Ishikawa (cell line): Measurements from ENCODE around the gene NPAS4.

ENCODE experiments used
- CEBPB ChIP-seq: IDR thresholded peaks from 2 replicates; pipeline ENCODE4 v1.6.1; 2012
- CREB1 ChIP-seq: IDR thresholded peaks from 2 replicates; pipeline ENCODE4 v1.6.1; 2012; ENCODE audit warnings: low read depth
- EGR1 ChIP-seq: IDR thresholded peaks from 2 replicates; pipeline ENCODE4 v1.6.1; 2012
- EP300 ChIP-seq: IDR thresholded peaks from 2 replicates; pipeline ENCODE4 v1.6.1; 2012; ENCODE audit warnings: borderline replicate concordance
- FOXM1 ChIP-seq: IDR thresholded peaks from 2 replicates; pipeline ENCODE4 v1.6.1; 2012; ENCODE audit warnings: low read depth, borderline replicate concordance
- NFIC ChIP-seq: IDR thresholded peaks from 2 replicates; pipeline ENCODE4 v1.6.1; 2012
- RAD21 ChIP-seq: IDR thresholded peaks from 2 replicates; pipeline ENCODE4 v1.6.1; 2012; ENCODE audit warnings: low read depth
- TAF1 ChIP-seq: IDR thresholded peaks from 2 replicates; pipeline ENCODE4 v1.6.1; 2012; ENCODE audit warnings: low read depth, mild to moderate bottlenecking
- TCF12 ChIP-seq: IDR thresholded peaks from 2 replicates; pipeline ENCODE4 v1.6.1; 2012; ENCODE audit warnings: low read depth
- TEAD4 ChIP-seq: IDR thresholded peaks from 2 replicates; pipeline ENCODE4 v1.6.1; 2012
- YY1 ChIP-seq: IDR thresholded peaks from 2 replicates; pipeline ENCODE4 v1.6.1; 2012; ENCODE audit warnings: low read depth
- ZBTB7A ChIP-seq: IDR thresholded peaks from 2 replicates; pipeline ENCODE4 v1.6.1; 2012; ENCODE audit warnings: low read depth
- TF ChIP-seq, protein P1 (sequence below): IDR thresholded peaks from 2 replicates; pipeline ENCODE4 v1.6.1; 2012
- TF ChIP-seq, protein P2 (sequence below): IDR thresholded peaks from 2 replicates; pipeline ENCODE4 v1.6.1; 2012
- TF ChIP-seq, protein P3 (sequence below): IDR thresholded peaks from 2 replicates; pipeline ENCODE4 v1.6.1; 2012; ENCODE audit warnings: low read depth, mild to moderate bottlenecking

NPAS4 gene

DNA sequence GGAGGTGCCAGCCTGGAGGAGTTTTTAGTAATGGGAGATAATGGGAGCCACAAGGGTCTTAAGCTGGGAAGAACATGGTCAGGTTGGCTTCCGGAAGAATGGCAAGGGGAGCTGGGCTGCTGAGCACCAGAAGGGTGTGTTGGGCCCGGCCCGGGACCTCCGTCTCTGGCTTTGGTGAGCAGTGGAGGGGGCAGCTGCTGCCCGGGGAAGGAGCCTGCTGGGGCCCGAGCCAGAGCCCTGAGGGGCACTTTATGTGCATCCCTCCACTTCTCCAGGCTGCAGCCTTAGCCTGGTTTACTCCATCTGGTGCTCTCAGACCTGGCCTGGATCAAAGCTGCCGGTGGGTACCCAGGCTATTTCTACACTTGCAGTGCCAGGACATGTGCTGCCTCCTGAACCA is 8.7 kb upstream of the NPAS4 start:
- TF ChIP-seq CREB1: no peak
- no peak for TF ChIP-seq TEAD4
- no peak for TF ChIP-seq NFIC
- TF ChIP-seq YY1: no peak
- TF ChIP-seq EGR1: no peak
- TF ChIP-seq ZBTB7A: no peak
- TF ChIP-seq TAF1: no peak
- no peak for TF ChIP-seq EP300
- TF ChIP-seq, protein P1, sequence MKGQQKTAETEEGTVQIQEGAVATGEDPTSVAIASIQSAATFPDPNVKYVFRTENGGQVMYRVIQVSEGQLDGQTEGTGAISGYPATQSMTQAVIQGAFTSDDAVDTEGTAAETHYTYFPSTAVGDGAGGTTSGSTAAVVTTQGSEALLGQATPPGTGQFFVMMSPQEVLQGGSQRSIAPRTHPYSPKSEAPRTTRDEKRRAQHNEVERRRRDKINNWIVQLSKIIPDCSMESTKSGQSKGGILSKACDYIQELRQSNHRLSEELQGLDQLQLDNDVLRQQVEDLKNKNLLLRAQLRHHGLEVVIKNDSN: no peak
- TF ChIP-seq RAD21: no peak
- TF ChIP-seq, protein P2, sequence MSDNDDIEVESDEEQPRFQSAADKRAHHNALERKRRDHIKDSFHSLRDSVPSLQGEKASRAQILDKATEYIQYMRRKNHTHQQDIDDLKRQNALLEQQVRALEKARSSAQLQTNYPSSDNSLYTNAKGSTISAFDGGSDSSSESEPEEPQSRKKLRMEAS: no peak
- no peak for TF ChIP-seq FOXM1
- TF ChIP-seq, protein P3, sequence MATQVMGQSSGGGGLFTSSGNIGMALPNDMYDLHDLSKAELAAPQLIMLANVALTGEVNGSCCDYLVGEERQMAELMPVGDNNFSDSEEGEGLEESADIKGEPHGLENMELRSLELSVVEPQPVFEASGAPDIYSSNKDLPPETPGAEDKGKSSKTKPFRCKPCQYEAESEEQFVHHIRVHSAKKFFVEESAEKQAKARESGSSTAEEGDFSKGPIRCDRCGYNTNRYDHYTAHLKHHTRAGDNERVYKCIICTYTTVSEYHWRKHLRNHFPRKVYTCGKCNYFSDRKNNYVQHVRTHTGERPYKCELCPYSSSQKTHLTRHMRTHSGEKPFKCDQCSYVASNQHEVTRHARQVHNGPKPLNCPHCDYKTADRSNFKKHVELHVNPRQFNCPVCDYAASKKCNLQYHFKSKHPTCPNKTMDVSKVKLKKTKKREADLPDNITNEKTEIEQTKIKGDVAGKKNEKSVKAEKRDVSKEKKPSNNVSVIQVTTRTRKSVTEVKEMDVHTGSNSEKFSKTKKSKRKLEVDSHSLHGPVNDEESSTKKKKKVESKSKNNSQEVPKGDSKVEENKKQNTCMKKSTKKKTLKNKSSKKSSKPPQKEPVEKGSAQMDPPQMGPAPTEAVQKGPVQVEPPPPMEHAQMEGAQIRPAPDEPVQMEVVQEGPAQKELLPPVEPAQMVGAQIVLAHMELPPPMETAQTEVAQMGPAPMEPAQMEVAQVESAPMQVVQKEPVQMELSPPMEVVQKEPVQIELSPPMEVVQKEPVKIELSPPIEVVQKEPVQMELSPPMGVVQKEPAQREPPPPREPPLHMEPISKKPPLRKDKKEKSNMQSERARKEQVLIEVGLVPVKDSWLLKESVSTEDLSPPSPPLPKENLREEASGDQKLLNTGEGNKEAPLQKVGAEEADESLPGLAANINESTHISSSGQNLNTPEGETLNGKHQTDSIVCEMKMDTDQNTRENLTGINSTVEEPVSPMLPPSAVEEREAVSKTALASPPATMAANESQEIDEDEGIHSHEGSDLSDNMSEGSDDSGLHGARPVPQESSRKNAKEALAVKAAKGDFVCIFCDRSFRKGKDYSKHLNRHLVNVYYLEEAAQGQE: no peak
- TF ChIP-seq CEBPB: no peak
- TF ChIP-seq TCF12: no peak

DNA sequence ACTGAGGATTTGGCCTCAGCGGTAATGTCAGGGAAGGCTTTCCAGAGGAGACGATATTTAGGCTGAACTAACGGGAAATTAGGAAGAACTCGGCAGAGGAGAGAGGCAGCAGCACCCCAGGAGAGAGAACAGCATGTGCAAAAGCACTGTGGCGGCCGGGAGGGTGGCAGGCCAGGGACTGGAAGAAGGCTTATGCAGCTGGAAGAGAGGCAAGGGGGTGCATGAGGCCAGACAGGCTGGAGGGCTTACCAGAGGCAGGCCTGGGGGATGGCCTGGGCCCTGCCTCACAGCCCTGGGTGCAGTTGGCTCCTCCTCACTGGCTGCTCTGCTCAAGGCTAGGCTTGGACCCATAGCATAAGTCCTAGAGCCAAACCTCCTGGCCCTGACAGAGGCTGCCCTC is 7.7 kb upstream of the NPAS4 start:
- TF ChIP-seq TCF12: no peak
- TF ChIP-seq, protein P2: no peak
- TF ChIP-seq, protein P3: no peak
- no peak for TF ChIP-seq RAD21
- TF ChIP-seq YY1: no peak
- no peak for TF ChIP-seq NFIC
- TF ChIP-seq FOXM1: no peak
- no peak for TF ChIP-seq CREB1
- TF ChIP-seq TAF1: no peak
- no peak for TF ChIP-seq ZBTB7A
- TF ChIP-seq TEAD4: no peak
- no peak for TF ChIP-seq CEBPB
- TF ChIP-seq EP300: no peak
- TF ChIP-seq, protein P1: no peak
- TF ChIP-seq EGR1: no peak

DNA sequence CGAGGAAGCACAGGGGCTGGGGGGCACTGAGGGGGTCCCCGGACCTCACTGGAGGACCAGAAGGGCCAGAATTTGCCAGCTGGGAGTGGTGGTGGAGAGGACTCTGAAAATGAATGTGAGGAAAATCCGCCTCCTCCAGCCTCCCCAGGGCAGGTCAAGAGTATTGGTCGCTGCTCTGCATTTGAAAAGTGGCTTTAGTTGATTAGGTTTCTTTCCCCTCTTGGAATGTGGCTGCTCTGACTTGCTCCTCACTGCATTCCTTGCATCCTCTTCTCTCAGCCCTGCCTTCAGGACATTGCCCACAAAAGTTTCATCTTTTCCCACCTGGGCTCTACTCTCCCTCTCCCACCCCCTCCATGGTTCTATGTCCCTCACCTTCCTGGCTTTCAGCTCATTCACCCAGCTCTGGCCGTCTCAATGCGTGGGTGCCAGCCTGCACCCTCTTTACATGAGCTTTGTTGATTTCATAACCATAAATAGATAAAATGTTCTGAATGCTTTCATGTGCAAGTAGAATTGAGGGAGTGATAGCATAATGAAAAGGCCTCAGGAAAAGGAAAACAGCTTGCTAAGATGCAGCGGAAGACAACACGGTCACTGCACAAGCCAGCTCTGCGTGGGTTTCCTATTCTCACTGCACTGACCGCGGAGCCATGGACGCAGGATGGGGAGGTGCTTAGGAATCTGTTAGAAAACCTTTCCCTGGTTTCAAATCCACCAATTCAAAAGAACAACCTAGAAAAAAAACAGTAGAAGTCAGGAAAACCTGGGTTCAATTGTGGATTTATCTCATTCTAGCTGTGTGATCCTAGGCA is 6.5 kb upstream of the NPAS4 start:
- no peak for TF ChIP-seq TCF12
- no peak for TF ChIP-seq EP300
- TF ChIP-seq ZBTB7A: no peak

DNA sequence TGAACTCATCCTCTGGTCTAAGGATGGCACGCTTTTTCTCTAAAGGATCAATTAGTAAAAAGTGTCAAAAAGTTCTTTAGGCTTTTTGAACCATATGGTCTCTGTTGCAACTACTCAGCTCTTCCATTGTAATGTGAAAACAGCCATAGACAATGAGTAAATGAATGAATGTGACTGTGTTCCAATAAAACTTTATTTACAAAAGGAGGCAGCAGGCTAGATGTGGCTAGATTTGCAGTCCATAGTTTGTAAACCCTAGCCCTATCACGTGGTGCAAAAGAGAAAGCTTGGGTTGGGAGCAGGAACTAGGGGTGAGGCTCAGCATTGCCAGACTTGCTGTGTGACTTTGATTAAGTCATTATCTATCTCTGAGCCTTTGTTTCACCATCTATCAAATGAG is 5.4 kb upstream of the NPAS4 start:
- TF ChIP-seq ZBTB7A (no peak), CREB1 (no peak)
- TF ChIP-seq, protein P2: no peak
- TF ChIP-seq, protein P1: no peak

DNA sequence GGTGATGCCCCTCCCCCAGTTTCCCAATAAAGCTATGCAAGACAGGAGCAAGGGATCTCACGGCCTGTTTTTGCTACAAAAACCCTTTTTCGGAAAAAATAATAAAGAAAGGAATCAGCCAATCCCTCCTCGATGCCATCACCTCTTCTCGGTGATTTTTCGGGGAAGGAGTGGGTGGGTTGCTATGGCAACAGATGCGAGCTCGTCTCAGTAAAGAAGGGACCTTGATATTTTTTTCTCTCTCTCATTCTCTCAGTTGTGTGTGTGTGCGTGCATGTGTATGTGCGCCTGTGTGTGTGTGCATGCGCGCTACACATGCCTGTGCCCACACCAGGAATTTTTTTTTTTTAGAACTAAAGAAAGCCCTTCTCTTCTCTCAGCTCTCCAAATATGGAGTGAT is 3.8 kb upstream of the NPAS4 start:
- TF ChIP-seq CEBPB (no peak), YY1 (no peak), CREB1 (no peak), RAD21 (no peak), FOXM1 (no peak), NFIC (no peak), TEAD4 (no peak), EP300 (no peak), EGR1 (no peak), TAF1 (no peak), TCF12 (no peak), ZBTB7A (no peak)
- TF ChIP-seq, protein P1: no peak
- TF ChIP-seq, protein P3: no peak
- TF ChIP-seq, protein P2: no peak
